ENCODE results near the gene AKT3.
"Not testable (repeated sequence)": the region's sequence is repeated elsewhere in the genome, so short reads cannot be mapped to it uniquely, and the experiment has no call there.

AKT3 gene

DNA sequence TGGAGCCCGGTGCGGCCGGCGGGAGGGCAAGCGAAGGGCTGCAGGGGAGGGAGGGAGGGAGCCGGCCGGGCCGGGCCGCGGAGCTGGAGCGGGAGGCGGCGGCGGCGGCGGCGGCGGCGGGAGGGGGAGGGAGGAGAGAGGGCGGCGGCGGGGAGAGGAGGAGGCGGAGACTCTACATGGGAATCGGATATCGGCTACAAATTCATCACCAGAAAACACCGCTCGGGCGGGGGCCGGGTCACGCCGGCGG, at the start of gene AKT3:
TSS of gene AKT3 (minus strand) at position 42 of the 250 bp plus-strand sequence. CDS start 7,073 bp downstream, outside the sequence.
- peak; percentile 70 for DNase-seq

DNA sequence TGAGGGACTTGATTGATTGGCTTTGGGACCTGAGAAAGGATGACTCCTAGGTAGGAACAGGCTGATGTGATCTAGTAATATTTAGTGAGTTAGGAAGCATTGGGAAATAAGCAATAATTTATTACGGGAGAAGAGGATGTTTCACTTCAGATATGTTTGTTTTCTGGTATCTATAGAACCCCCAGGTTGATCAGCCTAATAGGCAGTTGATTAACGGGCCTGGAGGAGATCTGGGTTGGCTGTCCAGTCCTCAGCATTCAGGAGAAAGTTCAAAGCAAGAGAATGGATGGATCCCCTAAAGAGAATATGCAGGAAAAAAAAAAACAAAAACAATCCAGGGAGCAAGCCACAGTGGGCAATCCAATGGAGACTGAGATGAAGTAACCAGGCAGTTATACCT, 48.2 kb upstream of the AKT3 start:
- no peak for DNase-seq

DNA sequence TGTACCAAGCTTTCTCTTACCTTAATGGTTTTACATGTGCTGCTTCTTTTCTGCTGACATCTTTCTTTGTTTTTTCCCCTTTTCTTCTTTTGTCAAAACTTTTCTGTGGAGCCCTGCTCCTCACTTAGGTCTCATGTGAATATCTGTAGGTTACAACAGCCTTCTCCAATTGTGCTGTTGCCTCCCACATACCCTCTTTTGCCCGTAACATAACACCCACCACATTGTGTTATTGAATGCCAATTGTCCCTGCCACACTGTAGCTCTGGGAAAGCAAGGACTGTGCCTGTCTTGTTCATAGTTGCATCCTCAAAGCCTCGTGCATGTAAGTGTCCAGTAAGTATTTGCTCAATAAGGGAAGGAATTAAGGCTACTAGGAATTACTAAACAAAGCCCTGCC, 46.3 kb upstream of the AKT3 start:
- DNase-seq, result no peak

DNA sequence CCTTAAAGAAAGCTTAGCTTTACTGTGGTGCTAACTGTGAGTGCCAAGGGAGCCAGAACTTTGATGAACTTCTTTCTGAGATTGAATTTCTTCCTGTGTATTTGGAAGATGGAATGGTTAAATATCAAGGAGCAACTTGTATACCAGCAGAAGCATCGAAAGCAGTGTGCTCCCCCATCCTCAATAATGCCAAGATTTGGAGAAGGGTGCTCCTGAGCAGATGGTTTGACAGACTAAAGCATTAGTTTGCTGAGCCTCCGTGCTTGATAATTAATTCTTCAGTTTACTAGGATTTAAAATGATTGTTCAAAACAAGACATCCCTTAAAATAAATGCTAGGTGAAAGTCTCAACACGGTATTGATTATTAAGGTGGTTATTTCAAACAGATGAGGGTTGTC, 42.4 kb upstream of the AKT3 start:
- DNase-seq, result no peak

DNA sequence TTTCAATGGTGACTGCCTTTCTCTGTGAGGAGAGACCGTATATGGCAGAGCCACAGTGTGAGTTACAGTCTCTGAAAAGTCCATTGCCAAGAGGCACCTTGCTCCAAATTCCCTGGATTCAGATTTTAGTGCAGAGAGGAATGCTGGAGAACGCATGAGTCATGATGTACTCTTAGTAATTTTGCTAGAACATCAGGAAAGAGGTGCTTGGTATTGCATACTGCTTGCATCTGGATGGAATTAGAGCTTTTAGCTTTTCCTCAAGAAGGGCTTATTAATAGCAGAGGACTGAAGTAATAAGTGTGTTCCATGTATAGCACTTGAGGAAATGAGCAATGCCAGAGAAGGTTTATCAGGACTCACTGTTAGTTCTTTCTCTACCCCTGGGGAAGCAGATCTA, 40.5 kb upstream of the AKT3 start:
- DNase-seq, result no peak

DNA sequence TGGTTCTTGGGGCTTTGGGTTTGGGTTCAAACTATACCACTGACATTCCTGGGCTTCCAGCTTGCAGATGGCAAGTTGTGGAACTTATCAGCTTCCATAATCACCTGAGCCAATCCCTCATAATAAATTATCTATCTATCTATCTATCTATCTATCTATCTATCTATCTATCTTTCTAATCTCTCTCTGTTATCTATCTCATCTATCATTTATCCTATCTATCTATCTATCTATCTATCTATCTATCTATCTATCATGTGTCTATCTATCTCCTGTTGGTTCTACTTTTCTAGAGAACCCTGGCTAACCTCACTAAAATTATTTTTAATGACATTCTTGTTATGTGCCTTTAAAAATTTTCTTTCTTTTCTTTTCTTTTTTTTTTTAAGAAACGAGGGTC, 35.8 kb upstream of the AKT3 start:
- no peak for DNase-seq

DNA sequence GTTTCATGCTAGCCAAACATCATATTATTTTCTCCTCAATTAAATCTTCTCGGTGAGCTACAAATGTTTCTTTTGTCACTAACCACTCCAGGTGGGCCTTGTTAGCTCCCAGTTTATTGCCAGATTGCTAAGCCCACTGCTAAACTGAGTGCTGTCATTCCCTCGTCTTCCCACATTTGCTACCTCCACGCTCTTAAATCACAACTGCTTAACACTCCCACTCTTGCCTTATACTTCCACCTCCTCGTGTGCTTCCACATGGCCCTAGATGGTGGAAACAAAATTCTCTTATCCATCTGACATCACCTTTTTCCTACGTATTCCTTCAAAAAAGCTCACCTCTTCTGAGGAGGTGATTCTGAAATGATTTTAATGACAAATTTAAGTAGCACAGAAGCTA, 34.6 kb upstream of the AKT3 start:
- no peak for DNase-seq

DNA sequence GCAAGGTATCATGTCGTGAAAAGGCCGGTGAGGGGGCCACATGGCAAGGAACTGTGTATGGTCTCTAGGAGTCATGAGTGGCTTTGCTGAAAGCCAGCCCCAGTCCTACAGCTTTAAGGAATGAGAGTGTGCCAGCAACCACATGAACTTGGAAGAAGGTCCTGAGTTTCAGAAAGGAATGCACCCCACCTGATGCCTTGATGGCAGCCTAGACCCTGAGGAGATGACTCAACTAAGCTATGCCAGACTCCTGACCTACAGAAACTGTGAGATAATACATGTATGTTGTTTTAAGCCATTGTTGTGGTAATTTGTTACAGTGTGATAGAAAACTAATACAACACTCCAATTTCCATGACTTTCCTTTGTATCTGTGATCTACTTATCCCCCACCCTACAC, 33.5 kb upstream of the AKT3 start:
- no peak for DNase-seq

DNA sequence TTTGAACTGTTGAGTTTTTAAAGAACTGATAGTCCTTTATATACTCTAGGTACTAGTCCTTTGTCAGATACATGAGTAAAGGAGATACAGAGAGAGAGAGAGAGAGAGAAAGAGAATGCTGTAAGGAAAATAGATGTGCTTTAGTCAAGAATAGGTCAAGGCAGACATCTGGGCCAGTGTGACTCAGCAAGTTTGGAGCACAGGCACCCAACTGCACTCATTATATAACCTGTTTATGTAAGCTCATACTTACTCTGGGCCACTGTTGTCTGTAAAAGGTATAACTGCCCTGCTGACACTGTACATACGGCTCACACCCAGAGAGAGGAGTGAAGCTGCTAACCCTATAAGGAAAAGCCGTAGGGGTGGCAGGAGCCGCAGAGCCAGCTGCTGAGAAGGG, 32.2 kb upstream of the AKT3 start:
- DNase-seq, result no peak

DNA sequence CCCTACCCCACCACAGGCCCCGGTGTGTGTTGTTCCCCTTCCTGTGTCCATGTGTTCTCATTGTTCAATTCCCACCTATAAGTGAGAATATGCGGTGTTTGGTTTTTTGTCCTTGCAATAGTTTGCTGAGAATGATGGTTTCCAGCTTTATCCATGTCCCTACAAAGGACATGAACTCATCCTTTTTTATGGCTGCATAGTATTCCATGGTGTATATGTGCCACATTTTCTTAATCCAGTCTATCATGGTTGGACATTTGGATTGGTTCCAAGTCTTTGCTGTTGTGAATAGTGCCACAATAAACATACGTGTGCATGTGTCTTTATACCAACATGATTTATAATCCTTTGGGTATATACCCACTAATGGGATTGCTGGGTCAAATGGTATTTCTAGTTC, 27.0 kb upstream of the AKT3 start:
- DNase-seq, result not testable (repeated sequence)

DNA sequence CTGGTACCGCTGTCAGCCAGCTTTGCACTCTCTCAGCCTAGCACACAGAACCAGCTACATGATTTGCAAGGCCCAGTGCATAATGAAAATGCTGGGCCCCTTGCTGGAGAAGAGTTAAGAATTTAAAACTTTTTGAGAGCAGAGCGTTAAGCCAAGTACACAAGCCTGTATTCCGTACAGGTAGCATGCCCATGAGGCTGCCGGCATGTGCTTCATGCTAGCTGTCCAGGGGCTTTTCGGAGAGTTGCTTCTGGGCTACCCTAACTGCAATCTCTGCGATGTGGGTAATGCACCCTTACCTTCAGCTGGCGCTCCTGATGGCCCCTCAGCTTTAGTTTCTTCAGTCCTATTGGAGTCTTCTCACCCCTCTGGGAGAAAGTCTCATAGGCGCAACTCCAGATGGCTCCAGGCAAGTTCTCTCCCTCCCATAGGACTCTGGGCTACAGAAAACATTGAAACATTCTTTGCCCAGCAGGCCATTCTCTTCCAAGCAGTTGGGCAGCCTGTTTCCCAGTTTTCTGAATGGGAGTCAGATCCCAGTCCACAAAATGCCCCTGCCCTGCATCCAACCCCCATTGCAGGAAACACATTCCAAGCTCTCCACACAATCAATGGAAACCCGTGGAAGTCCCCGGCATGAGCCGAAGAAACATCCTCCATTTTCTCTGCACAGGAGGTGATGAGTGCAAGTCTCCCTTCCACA, 5.7 kb upstream of the AKT3 start:
- no peak for DNase-seq

DNA sequence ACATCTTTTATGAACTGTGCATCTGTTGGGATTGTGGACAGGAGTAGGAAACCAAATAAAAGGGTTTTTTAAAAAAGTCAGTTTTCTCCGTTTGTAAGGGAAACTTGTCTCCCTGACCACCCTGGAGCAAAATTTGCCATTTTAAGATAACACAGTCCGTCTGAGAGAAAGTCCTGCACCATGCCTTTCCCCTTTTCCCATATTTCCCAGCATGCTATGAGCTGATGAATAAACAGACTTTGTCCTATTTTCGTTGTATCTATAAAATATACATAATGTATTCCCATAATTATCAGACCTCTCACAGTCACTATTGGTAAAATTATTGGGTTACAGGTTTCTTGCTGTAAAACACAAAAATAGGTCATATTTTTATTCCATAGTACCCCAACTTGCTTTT, 1.7 kb upstream of the AKT3 start:
- no peak for DNase-seq

DNA sequence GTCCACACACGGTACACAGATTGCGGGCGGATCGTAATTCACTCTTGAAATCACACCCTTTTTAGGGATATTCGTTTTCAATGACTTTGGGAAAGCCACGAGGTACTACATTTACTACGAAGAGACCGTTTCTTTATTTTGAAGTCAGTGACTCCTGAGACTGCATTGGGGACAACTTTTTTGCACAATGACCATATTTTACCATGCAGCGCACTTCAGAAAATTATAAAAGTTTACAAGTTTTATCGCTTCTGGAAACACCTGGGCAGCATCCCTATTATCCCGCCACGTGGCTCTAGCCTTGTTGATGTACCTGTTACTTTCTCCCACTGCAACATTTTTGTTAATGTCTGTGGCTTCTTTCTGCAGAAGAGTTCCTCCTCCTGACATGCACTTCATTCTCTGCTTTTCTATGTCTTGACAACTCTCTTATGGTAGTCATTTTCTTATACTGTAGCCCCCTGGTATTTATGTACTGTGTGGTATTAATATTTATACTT, 1.3 kb upstream of the AKT3 start:
- DNase-seq, result no peak

DNA sequence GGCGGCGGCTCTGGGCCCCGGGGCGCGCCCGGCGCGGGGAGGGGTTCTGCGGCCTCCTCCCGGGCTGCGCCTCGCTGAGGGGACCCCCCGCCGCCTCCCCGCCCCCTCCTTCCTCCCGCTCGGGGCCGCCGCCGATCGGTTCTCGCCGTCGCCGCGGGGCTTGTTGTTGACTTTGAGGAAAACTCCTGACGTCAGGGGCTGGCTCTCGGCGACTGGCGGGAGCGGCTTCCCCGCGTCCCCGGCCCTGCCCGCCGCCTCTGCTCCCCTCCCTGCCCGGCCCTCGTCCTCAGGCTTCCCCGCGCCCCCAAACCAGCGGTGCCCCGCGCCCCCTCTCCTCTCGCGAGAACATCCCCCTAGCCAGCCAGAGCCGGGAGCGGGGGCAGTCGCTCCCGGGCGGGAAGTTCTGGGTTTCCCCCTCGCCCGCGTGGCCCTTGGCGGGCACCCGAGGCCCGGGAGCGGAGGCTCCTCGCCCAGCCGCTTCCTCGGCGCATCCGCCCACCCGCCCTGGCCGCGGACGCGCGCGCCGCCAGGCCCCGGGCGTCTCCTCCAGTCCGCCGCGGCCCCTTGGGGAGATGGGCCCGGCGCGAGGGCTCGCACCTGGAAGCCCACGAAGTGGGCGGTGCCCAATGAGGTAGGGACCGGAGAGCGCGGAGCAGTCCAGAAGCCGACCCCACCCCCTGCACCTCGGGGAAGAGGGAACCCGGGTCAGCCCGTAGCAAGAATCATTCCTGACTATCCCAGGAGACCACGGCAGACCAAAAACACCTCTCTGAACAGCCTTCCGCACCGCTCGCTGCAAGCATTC, 611 bp upstream of the AKT3 start:
- DNase-seq, result peak; percentile 64

DNA sequence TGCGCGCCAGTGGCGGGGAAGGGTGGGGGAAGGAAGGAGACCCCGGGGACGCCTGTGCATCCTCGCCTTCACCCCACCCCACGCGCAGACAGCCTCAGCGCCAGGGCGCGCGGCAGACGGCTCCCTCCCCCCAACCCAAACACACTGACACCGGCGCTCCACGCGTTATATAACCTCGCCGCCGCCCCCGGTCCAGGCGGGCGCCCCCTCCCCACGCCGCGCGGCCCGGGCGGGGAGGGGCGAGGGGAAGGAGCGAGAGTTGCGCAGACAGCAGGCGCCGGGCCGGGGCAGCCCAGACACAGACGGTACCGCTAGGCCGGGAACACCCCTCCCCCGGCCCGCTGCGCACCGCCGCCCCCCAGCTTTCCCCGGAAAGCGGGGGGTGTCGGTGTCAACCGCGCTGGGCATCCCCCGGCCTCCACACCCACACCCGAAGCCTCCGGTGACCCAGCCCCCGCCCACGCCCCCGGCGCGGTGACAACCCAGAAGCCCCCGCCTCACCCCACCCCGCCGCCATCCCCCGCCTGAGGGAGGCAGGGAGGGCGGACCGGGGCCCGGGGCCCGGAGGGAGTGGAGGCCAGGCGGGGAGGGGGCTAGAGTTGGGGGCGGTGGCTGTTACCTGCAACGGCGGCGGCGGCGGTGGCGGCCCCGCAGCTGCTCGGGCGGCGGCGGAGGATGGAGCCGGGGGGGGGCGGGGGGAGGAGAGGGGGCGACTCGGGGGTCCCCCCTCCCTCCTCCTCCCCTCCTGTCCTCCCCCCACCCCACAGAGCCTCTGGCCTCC, 432 bp downstream of the AKT3 start:
- no peak for DNase-seq

DNA sequence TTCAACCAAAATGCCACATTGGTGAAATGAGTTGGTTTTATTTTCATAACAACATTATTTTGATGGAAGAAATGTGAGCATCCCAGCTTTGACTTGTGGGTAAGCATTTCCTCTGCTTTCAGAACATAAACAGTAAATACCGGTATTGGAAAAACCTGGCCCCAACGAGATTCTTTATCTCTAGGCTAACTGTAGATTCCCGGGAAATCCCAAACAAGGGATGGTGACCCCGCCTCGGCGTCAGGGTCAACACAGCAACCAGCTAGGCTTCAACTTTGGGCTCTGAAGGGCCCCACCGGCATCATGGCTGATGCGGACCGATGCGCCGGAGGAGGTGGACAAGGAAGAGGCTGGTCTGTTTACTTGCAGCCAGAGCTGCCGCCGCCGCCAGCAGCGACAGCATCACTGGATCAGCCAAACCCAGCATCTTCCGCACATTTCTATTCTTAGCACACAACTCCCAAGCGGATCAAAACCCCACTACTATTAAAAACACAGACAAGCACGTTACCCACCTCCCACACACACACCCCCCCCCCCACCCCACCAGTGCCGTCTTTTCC, 1.1 kb downstream of the AKT3 start:
- DNase-seq, result peak; percentile 19

DNA sequence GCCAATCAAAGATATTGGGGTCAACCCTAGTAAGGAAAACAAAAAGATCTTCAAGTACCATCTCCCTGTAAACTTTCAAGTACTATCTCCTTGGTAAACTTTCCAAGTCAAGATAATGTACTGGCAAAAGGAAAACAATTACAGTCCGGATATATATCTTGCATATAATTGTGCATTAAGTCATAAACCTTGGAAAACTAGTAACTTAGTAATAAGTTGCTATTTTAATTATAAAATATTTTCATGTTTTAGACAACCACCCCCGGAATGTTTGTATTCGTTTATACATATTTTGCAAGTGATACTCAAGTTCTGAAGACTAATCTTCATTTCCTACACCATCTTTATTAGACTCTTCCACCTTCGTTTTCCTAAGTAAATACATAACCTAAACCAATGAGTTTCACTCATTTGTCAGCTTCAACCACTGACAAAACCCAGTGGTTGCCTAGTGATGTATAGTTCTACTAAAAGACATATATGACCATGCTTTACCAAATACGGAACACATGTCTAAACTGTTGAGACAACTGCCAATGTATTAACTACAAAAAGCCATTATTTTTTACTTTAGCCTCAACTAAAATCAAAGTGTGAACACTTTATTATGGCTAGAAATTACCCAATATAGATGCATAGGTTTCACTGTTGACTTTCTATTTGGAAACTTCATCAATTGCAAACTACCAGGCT, 1.7 kb downstream of the AKT3 start:
- no peak for DNase-seq

DNA sequence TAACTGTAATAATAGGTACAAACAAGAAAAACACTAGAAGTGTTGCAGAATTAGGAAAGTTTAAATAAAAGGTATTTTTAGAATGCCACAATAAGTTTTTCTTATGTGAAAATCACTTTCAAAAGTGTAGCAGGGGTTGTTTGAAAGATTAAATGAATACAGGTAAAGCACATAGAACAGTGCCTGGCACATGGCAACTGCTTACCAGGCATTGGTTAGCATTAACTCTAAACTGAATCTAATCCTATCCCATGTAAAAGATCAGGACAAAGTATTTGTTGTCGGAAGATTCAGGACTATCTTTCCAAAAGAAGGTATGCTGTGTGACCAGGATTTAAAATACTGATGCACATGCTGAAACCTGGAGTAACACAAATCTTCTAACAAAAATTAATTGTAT, 3.3 kb downstream of the AKT3 start:
- no peak for DNase-seq

DNA sequence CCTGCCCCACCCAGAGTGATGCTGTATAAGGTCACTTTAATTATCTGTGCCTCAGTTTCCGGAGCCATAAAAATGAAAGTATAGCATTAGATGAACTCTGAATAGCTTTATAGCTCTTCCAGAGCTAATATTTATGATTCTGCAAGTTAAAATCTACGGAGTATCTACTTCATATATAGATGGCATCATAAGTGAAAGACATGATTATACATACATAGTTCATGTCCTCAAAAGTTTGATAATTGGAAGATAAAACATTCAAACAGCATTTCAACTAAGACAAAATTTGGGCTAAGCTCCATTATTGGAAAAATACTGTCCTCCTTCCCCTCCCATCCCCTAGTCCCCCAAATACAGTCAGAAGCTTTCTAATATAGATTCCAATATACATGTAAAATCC, 4.2 kb downstream of the AKT3 start:
- no peak for DNase-seq

DNA sequence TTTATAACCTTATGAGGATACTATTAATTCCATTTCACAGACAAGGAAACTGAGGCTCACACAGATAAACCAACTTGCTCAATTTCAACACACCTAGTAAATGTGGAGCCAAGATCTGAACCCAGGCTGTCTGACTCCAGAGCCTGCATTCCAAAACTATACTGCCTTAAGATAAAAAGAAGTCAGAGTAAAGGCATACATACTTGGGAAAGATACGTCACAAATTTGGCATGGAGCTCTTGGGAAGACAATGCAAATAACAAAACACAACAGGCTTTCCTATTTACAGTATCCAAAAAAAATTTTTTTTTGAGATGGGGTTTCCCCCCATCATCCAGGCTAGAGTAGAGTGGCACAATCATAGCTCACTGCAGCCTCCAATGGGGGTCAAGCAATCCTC, 5.9 kb downstream of the AKT3 start:
- DNase-seq, result no peak

DNA sequence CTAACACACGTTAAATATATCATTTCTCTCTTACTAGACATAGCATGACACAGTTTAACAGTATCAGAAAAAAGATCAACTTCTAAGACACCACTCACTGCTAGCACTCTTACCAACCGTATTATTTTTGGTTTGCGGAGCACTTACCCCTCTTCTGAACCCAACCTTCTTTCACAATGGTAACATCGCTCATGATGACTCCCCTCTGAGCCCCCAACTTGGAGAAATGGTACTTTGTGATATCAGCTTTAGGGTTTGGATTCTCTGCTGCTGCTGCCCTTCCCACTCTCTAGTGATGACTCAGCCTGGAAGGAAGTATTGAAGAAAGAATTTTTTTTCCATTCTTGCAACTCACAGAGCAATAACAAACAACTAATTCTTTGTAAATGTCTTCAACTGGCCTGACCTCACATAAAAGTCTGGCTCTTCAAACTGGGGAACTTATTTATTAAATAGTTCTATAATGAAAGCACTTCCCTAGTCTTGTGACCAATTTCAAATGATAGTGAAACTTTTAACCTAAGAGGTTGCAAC, 7.0 kb downstream of the AKT3 start:
- no peak for DNase-seq

DNA sequence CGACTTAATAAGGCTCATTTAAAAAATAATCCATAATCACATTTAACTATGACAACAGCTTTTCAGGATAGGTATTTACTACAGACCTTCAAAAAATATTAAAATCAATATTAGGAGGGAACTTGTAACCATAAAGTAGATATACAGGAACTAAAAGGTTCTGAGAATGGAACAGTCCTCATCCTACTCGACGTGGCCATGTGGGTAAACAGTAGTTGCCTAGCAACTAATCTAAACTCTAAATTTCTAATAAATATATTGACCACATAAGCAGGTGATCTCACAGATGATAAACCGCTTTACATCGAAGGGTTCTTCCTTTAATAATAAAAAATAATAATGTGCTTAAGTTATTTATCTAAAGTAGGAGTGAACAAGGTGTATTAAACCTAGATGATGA, 7.9 kb downstream of the AKT3 start:
- DNase-seq, result no peak

DNA sequence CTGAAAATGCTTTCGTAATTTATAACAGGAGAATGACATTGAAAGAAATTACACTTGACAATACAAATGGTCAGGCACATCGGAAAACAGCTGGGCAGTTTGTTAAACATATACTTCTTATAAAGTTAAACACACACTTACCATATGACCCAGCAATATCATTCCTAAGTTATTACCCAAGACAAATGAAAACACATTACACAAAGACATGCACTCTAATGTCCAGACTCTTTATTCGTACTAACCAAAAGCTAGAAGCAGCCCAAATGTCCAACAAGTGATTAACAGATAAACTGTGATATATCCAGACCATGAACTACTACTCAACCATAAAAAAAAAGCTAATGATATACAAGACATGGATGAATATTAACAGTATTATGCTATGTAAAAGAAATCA, 8.5 kb downstream of the AKT3 start:
- DNase-seq, result no peak
